ENCODE measurements around the gene USHBP1. TPM values are rescaled to one million over a fixed set of nuclear protein-coding genes. Genes with fewer than 3 reads are reported as not detected.
"Not testable (repeated sequence)": the region's sequence is repeated elsewhere in the genome, so short reads cannot be mapped to it uniquely, and the experiment has no call there.

The USHBP1 gene
- total and polyA plus RNA-seq, 2 experiments from 2014 or later, result not detected

DNA sequence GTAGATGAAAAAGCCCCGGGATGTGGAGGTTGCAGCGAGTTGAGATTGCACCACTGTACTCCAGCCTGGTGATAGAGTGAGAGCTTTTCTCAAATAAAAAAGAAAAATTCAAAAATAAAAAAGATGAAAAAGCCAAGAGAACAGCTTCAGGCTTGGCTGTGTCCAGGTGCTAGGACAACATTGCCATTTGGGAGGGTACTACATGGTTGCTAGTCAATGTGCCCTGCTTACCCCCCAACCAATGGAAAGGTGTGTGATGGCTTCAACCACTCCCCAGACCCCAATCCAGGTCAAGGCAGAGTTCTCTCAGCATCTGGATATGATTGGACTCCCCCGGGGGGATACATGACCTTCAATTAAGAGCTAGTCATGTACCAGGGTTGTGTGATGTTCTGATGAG is 14.9 kb upstream of the USHBP1 start:
- in situ Hi-C loops (cut with MboI), result loop anchor here (10.0 kb wide), 1 partner anchor 205 kb away; the partner anchor contains the start of genes HAUS8 and MYO9B
- no peaks in the 10 kb centered on the region for H3K9me3 ChIP-seq (ENCODE audit: low read depth)

GRCh38 chr19:17275441-17276175 is 11.1 kb upstream of the USHBP1 start:
- Histone ChIP-seq H3K4me1 (ENCODE audit: insufficient read depth) (no peaks in the 10 kb centered on the region), H3K79me2 (ENCODE audit: insufficient read depth) (no peaks in the 10 kb centered on the region), H3K4me2 (ENCODE audit: unreplicated experiment) (no peak overlapping the region), H3K36me3 (ENCODE audit: low read depth) (peaks cover 11% of the 10 kb centered on the region; the same call in 1 of the 2 replicates), H3K4me3 (no peak overlapping the region), H4K20me1 (ENCODE audit: insufficient read depth) (no peaks in the 10 kb centered on the region), H2AFZ (no peak overlapping the region), H3K27ac (no peak overlapping the region), H3K9me2 (ENCODE audit: insufficient read depth) (no peaks in the 10 kb centered on the region), H3K9me3 (ENCODE audit: low read depth) (no peaks in the 10 kb centered on the region), H3K9ac (no peak overlapping the region), H3F3A (ENCODE audit: insufficient read depth) (0 out of 2 replicates have a peak, but pooled peaks cover 7% of the 10 kb centered on the region), H3K27me3 (replicated peaks; ENCODE audit: insufficient read depth) (no peaks in the 10 kb centered on the region)
- no peak for TF ChIP-seq EZH2 (IDR thresholded peaks at IDR 0.05; ENCODE audit: insufficient read depth, poor library complexity, severe bottlenecking)
- no peak for TF ChIP-seq EZH2phosphoT487 (IDR thresholded peaks at IDR 0.05; ENCODE audit: insufficient read depth, low read depth)
- no peak for DNase-seq
- in situ Hi-C loops (cut with MboI), result loop anchor here (10.0 kb wide), 1 partner anchor 201 kb away; the partner anchor contains the start of genes HAUS8 and MYO9B
- WGBS, 2 experiments (ENCODE audit: low coverage in 1 of 2, low lambda C conversion rate in 2 of 2, missing lambda C conversion rate in 2 of 2), result 96% methylated on average over 17 to 19 of the region's 19 CpGs

More for the DNA sequence above, 14.9 kb upstream of the USHBP1 start:
- Histone ChIP-seq H3K36me3 (ENCODE audit: low read depth) (no peaks in the 10 kb centered on the region), H3F3A (ENCODE audit: insufficient read depth) (0 out of 2 replicates have a peak, but pooled peaks cover 12% of the 10 kb centered on the region), H3K9ac (no peak overlapping the region), H4K20me1 (ENCODE audit: insufficient read depth) (no peaks in the 10 kb centered on the region), H3K27ac (no peak overlapping the region), H3K27me3 (replicated peaks; ENCODE audit: insufficient read depth) (no peaks in the 10 kb centered on the region), H3K4me2 (ENCODE audit: unreplicated experiment) (no peak overlapping the region), H3K4me1 (ENCODE audit: insufficient read depth) (no peaks in the 10 kb centered on the region), H2AFZ (no peak overlapping the region), H3K9me2 (ENCODE audit: insufficient read depth) (no peaks in the 10 kb centered on the region), H3K79me2 (ENCODE audit: insufficient read depth) (no peaks in the 10 kb centered on the region), H3K4me3 (no peak overlapping the region)
- WGBS, 2 experiments (ENCODE audit: low coverage in 1 of 2, low lambda C conversion rate in 2 of 2, missing lambda C conversion rate in 2 of 2), result 80 to 85% methylated on average over 3 of the region's 3 CpGs
- DNase-seq, result no peak
- TF ChIP-seq EZH2phosphoT487 (IDR thresholded peaks at IDR 0.05; ENCODE audit: insufficient read depth, low read depth) (no peak), EZH2 (IDR thresholded peaks at IDR 0.05; ENCODE audit: insufficient read depth, poor library complexity, severe bottlenecking) (no peak)

GRCh38 chr19:17274892-17275291 is 10.3 kb upstream of the USHBP1 start:
- not testable (repeated sequence) for H4K20me1 ChIP-seq (ENCODE audit: insufficient read depth); DNase-seq; H2AFZ ChIP-seq; H3K4me2 ChIP-seq (ENCODE audit: unreplicated experiment); H3F3A ChIP-seq (ENCODE audit: insufficient read depth); H3K9me3 ChIP-seq (ENCODE audit: low read depth); H3K4me3 ChIP-seq; H3K79me2 ChIP-seq (ENCODE audit: insufficient read depth); H3K4me1 ChIP-seq (ENCODE audit: insufficient read depth); H3K27ac ChIP-seq; H3K9ac ChIP-seq; H3K9me2 ChIP-seq (ENCODE audit: insufficient read depth); H3K27me3 ChIP-seq (replicated peaks; ENCODE audit: insufficient read depth)
- 96 to 97% methylated on average over 3 of the region's 3 CpGs for WGBS, 2 experiments (ENCODE audit: low coverage in 1 of 2, low lambda C conversion rate in 2 of 2, missing lambda C conversion rate in 2 of 2)
- in situ Hi-C loops (cut with MboI), result loop anchor here (10.0 kb wide), 1 partner anchor 200 kb away; the partner anchor contains the start of genes HAUS8 and MYO9B
- peaks cover 11% of the 10 kb centered on the region; the same call in 1 of the 2 replicates for H3K36me3 ChIP-seq (ENCODE audit: low read depth)

- TF ChIP-seq EZH2phosphoT487 (IDR thresholded peaks at IDR 0.05; ENCODE audit: insufficient read depth, low read depth) (no peak), EZH2 (IDR thresholded peaks at IDR 0.05; ENCODE audit: insufficient read depth, poor library complexity, severe bottlenecking) (no peak)
- H3K27ac ChIP-seq, result peak overlapping the region; percentile 68
These were observed 4.2 kb upstream of the USHBP1 start for GRCh38 chr19:17268754-17269153.

More at GRCh38 chr19:17268754-17269153, 4.2 kb upstream of the USHBP1 start:
- in situ Hi-C loops (cut with MboI), result no loop called here
- H4K20me1 ChIP-seq (ENCODE audit: insufficient read depth), result no peaks in the 10 kb centered on the region
- peak overlapping the region; percentile 97 for H3K4me2 ChIP-seq (ENCODE audit: unreplicated experiment)
- peaks cover 30% of the 10 kb centered on the region for H3K79me2 ChIP-seq (ENCODE audit: insufficient read depth)
- H3K4me1 ChIP-seq (ENCODE audit: insufficient read depth), result peaks cover 6% of the 10 kb centered on the region
- 88 to 90% methylated on average over 13 of the region's 13 CpGs for WGBS, 2 experiments (ENCODE audit: low coverage in 1 of 2, low lambda C conversion rate in 2 of 2, missing lambda C conversion rate in 2 of 2)
- peak overlapping the region; percentile 96; the same call in 1 of the 2 replicates for H3K4me3 ChIP-seq
- H3K36me3 ChIP-seq (ENCODE audit: low read depth), result peaks cover 11% of the 10 kb centered on the region; the same call in 1 of the 2 replicates
- H3K9me3 ChIP-seq (ENCODE audit: low read depth), result no peaks in the 10 kb centered on the region
- peak overlapping the region; percentile 88 for H3K9ac ChIP-seq
- H2AFZ ChIP-seq, result no peak overlapping the region
- H3F3A ChIP-seq (ENCODE audit: insufficient read depth), result peaks cover 7% of the 10 kb centered on the region
- no peaks in the 10 kb centered on the region for H3K27me3 ChIP-seq (replicated peaks; ENCODE audit: insufficient read depth)
- H3K9me2 ChIP-seq (ENCODE audit: insufficient read depth), result no peaks in the 10 kb centered on the region
- DNase-seq, result no peak
